HG02938 (cell line): ENCODE data around the gene CD247.

Experiments used
- ATAC-seq: cut with Tn5 transposase; IDR thresholded peaks from one replicate; pipeline ENCODE4 v1.9.1; 2021; ENCODE audit warnings: mild to moderate bottlenecking, moderate library complexity; ENCODE audit not compliant: unreplicated experiment

The CD247 gene

DNA sequence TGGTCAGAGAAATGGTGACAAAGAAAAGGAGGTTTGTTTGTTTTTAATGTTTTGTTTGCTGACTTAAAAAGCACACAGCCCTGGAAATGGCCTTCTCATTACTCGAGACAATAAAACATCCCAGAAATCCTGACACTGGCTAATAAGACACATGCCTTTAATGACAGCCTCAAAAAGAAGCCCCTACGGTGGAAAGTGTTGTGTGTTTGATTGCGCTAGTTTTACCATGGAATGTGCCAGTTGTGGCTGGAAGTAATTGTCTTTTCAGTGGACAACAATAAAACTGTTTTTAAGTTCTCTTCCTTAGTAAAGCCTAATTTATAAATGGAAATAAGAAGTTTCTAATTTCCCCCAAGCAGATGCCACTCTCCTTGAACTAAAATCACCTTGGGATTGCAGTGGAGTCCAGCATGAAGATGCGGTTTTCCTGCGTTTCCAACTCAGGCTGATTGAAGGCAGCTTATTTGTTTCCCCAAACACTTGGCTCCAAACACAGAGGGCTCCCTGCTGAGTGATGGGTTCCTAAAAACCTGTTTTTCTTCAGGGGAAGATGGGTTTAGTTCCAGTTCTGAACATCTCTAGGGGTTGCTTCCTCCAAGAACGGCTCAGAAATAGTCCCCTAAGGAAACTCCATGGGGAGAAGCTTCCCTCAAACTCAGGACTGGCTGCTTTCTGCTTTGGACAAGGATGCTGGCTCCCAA lies 54.3 kb downstream of the CD247 start:
- no peak for ATAC-seq

DNA sequence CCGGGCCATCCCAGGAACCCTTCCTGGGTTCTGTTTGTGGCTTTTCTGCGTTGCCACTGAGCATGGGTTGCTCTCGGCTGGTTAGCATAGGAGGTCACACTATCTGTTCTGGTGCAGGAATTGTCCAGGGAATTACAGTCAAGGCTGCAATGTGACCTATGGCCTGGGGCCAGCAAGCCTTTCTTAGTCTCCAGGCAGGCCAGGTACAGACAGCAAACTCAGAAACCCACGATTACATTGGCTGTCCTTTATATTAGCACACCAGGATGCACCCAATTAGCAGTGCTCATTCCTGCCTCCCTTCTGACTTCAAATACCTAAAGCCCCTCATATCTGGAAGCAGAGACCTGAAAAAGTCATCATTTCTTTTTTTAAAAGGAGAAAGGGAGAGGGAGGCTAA lies 55.2 kb downstream of the CD247 start:
- no peak for ATAC-seq

DNA sequence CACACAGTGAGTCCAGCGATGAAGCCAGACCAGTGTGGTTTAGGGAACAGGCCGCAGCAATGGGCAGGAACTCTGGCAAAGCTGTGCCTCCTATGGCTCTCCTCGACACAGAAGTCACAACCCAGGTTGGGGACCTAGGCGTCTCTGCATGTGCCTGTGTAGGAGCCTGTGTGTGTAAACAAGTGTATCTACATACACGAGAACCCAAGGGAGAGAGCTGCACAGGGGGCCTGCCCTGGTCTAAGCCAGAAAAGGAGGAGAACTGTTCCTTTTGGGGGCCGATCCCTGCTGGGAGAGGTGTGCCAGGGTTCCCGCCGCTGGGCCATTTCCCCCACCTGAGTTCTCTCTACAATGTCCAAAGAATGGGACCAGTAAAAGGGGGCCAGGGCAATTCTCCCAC lies 56.0 kb downstream of the CD247 start:
- no peak for ATAC-seq

DNA sequence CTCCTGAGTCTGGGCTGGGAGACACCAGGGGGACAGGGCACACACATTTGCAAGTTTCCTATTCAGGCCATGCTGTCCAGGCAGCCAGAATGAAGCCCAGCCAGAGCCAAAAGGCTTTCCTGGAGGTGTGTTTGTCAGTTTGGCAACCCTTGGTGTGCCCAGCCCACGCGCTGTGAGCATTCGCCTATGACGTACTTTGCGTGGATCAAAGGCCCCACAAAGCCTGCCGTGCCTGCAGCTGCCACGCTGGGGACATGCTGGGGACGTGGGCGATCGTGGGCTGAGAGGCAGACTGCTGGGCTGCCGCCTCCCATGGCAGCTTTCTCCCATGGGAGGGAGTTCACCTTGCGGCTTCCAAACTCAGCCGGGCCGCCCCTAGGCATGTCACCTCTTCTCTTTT lies 57.5 kb downstream of the CD247 start:
- no peak for ATAC-seq

DNA sequence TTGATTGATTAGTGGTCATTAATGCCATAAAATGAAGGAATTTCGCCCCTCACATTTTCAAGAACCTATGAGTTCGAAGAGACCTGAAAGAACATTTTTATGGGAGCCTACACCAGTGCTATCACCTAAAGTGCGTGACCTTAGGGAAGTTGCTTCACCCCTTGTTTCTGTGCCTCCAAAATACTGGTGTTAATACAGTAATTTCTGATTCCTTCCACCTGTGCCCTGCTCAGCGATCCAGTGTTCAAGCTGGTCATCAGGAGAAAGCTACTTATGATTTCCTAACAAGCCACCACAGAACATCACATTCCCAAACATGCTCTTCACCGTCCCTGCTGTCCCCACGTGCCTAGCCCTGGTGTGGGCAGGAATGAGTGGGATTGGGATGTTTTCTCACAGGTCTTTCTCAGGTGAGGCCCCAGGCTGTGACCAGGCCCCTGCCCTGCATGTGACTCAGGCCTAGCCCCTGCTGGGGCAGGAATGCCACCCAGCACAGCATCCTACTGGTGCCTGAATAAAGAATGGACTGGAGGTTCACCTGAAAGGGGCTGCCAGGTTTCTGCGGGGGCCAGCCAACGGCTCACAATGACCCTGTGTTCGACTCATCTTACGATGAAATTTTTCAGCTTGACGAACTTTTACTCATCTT lies 60.3 kb downstream of the CD247 start:
- ATAC-seq, result no peak

DNA sequence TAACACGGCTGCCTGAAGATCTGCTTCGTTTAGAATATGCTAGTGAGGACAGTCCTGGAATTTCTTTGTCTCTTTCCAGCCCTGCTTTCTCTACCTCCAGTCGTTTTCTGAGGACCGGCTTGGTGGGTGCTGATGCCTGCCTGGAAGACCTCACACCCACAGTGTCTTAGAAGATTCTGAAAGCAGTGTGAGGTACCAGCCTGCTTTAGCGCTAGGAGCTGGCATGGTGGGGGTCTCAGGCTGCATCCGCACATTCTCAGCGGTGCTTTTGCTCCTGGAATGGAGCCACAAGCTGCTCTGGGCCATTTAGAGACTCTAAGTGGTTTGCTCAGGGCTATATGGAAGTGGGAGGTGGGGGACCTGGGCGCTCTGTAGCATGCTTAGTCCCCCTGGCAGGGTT lies 61.4 kb downstream of the CD247 start:
- ATAC-seq, result no peak

DNA sequence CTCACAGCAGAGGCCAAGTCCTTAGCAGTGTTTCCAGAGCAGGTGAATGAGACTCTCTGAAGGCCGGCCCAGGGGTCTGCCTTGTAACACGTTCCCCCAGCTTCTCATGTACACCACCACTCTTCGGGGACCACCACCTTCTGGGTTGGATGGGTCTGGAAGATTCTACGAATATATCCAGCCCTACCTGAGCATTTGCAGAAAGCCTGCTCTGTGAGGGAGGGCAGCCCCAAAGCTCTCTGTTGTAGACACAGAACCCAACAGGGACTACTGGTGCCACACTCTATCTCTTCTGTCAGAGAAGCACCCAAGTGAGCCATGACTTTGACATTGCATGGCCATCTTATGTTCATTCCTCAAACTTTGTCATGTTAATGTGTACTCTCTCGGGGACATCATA lies 61.8 kb downstream of the CD247 start:
- no peak for ATAC-seq

DNA sequence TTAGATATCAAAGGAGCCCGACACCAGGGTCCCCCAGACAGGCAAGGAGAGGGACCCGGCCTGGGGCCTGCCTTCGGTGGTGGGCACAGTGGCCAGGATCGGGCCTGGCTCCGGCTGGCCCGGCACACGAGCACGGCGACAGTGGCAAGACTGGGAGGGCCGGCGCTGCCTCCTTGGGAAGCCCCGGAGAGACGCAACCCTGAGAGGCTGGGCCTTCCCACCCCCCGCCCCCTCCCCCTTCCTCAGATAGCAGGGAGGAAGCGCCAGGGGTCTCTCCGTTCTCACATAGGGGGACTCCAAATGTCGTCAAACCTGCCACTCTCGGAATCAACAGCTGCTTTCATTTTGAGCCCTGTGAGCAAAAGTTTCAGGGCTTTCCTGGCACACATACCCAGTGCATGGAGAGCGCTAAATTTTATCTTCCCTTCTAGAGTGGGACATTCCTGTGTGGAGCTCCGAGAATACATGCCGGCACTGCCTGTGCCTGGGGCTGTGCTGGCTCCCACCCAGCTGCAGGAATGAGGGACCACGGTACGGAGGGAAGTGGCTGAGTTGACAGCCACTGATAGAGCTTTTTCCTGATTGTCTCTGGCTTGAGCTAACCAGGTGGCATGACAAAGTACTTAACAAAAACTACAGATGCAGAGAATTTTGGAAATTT lies 62.4 kb downstream of the CD247 start:
- ATAC-seq, result peak; percentile 32

DNA sequence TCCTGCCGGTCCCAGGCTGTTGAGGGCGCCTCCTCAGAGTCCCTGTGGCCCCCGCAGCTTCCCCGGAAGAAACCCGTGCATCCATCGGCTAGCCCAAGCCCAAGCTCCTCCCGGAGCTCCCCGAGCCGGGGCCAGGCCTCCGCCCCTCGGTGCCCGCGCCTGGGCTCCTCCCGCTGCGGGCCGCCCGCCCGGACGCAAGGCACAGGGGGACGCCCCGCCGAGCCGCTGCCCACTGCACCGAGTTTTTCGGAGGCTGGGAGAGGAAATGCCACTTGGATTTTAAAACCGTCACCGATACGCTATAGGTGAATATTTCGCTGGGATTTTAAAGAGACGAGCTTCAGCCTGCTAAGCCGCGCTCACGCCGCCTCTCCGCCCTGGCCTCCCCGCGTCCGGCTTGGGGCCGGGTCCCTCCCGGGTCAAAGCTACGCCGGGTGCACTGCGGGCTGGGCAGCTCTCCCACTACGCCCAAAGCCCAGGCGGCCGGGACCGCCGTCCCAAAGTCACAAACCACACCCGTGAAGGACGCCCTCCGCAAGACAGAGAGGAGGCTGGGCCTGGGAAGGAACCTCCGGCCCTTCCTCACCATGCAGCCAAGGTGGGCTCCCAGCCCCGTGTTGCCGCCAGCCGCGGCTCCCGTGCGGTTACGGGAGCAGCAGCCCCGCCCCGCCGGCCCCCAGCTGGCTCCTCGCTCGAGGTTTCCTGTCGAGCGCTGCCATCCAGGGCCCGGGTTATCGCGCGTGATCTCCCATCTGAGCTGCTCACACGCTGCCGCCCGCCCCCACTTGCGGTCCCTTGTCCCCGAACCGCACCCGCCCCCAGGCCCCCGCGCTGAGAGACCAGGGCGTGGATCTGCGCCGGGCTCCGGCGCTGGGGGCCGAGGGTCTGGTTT lies 63.2 kb downstream of the CD247 start:
- peak; percentile 52 for ATAC-seq

DNA sequence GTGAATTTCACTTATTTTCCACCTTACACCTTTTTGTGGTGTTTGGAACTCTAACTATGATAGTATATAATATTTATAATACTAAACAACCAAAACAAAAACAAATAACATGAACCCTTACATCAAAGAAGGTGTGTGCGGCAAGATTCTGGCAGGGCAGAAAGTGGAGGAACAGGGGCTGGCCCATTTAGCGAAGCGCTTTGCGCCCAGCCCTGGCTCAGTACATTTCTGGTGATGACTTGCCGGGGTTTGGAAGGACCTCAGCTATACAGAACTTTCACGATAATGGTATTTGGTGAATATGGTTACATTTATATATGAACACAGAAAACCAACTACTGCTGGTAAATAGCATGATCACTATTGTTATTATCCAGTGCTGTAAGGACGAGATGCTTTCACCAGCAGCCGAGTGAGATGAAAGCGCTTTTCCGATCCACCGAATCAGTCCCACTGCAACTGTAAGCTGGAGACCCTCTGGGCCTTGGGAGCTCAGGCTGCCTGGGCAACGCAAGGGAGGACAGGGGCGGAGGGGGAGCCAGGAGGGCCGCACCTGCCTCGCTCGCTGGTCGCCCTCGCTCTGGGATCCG lies 63.9 kb downstream of the CD247 start:
- ATAC-seq, result no peak

DNA sequence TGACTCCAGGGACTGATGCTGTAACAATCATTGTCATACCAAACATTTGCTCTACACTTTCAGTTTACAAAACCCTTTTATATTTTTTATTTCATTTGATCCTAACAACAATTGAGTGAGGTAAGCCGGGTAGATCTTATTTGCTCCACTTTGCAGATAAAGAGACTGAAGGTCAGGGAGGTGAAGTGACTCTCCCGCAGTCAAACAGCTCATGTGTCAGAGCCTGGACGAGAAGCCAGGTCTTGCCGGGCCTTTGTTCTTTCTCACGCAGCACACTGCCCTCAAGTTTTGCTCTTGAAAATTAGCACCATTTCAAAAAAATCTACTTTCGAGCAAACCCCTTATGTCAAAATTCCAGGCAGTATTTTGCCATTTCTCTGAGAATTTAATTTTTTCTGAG lies 65.2 kb downstream of the CD247 start:
- no peak for ATAC-seq

DNA sequence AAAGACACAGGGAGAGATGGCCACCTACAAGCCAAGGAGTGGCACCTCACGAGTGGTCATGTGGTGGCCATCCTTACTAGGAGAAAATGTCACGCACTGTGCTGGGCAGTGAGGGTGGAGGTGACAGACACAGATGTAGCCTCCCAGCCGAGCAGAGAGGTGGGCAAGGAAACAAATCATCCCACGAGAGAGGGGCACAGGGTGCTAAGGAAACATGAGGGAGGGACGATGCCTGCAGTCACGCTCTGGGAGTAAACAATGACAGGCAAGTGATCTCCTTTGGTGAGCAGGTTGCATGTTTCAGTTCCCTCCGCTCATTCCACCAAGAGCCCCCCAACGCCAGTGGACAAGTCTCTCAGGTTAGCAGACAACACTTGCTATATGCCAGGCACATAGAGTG lies 65.8 kb downstream of the CD247 start:
- ATAC-seq, result no peak

DNA sequence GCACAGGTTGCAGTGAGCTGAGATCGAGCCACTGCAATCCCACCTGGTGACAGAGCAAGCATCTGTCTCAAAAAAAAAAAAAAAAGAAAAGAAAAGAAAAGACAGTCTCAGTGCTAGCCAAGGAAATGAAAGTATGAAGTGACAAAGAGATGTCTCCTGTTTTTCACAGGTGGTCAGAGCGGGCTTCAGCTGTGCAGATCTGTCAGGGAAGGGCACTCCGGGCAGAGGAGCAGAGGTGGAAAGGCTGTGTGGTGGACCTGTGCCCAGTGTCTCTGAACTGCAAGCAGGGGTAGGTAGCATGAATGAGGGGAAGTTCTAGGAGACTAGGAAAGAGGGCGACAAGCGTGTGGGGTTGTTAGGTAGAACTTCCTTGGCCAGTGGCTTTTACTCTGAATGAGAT lies 67.5 kb downstream of the CD247 start:
- ATAC-seq, result no peak

DNA sequence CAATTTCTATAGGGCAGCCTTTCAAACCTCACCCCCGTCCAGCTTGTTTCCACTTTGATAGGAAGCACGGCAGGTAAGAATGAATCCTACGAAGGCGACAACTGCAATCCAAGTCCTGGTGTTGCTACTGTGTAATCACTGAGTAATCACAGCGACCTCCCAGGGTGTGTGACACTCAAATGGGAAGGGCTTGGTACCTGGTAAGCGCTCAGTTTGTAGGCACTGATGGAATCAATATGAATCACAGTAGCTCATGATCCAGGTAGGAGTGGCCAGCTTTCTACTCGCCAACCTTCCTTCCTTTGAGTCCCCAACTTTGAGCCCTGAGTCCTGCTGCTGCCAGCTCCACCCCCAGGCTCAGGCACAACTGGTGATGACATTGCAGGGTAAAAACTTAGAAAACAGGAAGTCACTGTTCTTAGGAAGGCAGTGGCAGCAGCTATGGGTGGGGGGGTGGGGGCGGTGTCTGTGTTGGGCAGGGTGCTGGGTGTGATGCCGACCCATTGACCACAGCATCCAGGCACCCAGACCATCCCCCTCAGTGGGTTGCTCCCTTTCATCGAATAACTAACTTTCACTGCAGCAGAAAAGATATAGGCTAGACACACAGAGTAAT lies 70.7 kb downstream of the CD247 start:
- ATAC-seq, result peak; percentile 70

DNA sequence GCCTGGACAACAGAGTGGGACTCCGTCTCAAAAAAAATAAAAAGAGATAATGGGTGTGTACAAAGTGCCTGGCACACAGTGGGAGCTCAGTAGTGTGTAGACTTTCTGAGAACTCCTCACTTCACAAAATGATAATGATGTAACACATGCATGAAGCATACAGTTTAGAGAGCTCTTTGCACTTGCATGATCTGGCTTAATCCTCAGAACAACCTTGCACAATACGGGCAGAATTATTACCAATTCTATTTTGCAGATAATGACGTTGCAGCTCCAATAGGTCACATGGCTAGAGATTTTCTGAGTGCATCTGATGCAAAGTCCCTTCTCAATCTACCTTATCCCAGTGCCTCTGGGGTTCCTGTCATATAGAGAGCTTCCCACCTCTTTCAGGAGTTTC lies 71.4 kb downstream of the CD247 start:
- no peak for ATAC-seq

DNA sequence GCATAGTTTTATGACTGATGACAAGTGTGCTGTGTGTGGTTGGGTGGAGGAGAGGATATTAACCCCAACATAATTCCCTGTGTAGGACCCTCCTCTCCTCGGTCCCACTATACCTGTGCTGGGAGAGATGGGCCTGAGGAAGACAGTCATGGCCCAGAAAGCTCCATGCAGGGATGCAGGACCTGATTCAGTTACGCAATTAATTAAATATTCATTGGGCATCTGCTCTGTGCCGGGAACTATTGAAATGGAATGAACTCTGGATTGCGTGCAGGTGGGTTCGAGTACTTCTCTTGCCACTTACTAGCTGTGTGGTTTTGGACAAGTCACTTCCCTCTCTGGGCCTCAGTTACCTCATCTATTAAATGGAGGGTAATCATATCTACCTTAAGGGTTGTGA lies 74.6 kb downstream of the CD247 start:
- no peak for ATAC-seq

DNA sequence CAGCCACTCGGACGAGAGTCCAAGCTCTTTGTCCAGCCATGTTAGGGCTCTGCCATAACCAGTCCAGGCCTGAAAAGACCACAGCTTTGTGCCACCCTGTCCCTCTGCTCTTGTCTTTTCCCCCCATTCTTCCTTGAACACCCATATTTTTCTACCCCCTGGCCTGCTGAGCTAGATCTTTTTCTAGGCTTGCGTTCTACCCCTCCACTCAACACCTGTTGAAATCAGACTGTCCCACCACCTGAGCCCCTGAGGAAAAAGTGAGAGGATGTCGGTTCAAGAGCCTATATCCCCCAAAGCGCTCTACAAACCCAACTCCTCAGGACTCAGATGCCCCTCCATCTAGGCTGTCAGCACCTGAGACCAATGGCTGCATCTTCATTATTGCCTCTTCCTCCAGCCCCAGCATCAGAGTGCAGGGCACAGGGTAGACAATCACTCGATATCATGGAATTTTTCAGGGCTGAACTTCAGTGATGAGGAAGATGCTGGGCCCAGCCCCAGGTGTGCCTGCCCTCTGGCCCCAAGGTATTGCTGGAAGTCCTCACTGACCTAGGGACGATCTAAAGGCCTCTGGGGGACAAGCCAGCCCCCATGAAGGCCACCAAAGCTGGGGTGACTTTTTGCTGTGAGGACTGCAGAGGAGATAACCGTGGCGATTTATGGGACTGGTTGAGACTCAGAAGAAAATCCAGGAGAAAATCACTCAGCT lies 75.3 kb downstream of the CD247 start:
- no peak for ATAC-seq

DNA sequence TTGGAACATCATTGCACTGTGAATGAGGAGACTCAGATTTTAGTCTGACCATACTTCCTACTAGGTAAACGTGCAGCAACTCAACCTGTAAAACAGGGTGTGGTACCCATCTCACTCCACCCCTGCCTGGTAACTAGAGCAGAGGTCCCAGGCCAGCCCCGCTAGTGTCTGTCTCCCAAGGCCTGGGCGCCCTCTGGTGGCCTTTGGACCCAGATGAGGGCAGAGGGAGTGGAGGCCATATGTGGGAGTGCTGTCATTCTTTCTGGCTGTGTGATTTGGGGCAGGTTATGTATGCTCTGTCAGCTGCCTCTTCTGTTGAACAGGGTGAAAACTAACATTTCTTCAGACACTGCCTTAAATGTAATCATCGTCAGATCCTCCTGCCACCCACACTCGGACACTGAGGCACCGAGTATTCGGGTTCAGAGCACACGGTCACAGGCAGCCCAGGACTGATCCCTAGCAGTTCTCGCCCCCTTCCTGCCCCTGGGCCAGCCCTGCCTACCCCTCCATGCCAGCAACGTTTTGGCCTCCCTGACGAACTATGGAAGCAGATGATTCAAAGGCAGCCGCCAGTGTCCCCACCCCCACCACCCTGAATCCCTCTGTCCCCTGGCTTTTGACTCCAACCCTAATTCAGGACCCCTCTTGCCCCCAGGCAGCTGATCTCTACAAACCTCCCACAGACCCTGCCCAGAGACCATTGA lies 76.0 kb downstream of the CD247 start:
- ATAC-seq, result peak; percentile 80

DNA sequence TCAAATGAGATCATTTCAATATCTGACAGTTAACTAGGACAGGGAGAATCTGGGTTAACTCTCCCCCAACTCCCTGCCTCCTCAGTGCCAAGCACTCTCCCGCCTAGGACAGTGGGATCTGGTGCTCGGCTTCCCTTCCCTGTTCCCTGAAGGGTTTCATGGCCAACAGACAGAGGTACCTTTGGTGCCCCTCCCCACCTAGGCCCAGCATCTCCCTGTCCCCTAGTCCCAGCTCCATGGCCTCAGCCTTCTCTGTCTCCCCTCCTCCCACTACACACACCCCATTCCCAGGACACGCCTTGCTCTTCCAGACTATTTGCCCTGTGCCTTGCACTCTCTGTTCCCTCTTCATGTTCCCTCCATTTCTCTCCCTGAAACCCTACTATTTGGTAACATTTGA lies 77.1 kb downstream of the CD247 start:
- ATAC-seq, result no peak
